Activated CD4-positive, alpha-beta T cell treated with anti-CD3 and anti-CD28 coated beads for 48 hours (primary cell): Measurements from ENCODE around the gene APCDD1.

Source experiments
- DNase-seq: peaks from one replicate; pipeline ENCODE4 v3.0.0-alpha.2; 2020

APCDD1 gene

GRCh38 chr18:10432781-10433180 lies 21.7 kb upstream of the APCDD1 start:
- no peak for DNase-seq

GRCh38 chr18:10436160-10436559 lies 18.3 kb upstream of the APCDD1 start:
- no peak for DNase-seq

- no peak for DNase-seq
These were observed 16.6 kb upstream of the APCDD1 start for GRCh38 chr18:10437837-10438236.

GRCh38 chr18:10439898-10440297 lies 14.5 kb upstream of the APCDD1 start:
- DNase-seq = no peak

GRCh38 chr18:10440884-10441283 lies 13.6 kb upstream of the APCDD1 start:
- no peak for DNase-seq

- DNase-seq = no peak
These were observed 13.0 kb upstream of the APCDD1 start for GRCh38 chr18:10441472-10441871.

GRCh38 chr18:10442551-10442971 lies 11.9 kb upstream of the APCDD1 start:
- DNase-seq = no peak

GRCh38 chr18:10443001-10443400 lies 11.4 kb upstream of the APCDD1 start:
- no peak for DNase-seq

GRCh38 chr18:10444314-10445006 lies 10.0 kb upstream of the APCDD1 start:
- DNase-seq = no peak

- no peak for DNase-seq
These were observed 5.0 kb upstream of the APCDD1 start for GRCh38 chr18:10449396-10449795.

GRCh38 chr18:10450986-10451385 lies 3.4 kb upstream of the APCDD1 start:
- DNase-seq = no peak

- no peak for DNase-seq
These were observed 1.1 kb upstream of the APCDD1 start for GRCh38 chr18:10453261-10453805.

GRCh38 chr18:10454681-10455557 lies 484 bp downstream of the APCDD1 start:
- no peak for DNase-seq

- DNase-seq = no peak
These were observed 1.5 kb downstream of the APCDD1 start for GRCh38 chr18:10455726-10456453.

- no peak for DNase-seq
These were observed 2.3 kb downstream of the APCDD1 start for GRCh38 chr18:10456718-10457117.

- DNase-seq = no peak
These were observed 2.7 kb downstream of the APCDD1 start for GRCh38 chr18:10457128-10457527.

GRCh38 chr18:10457767-10458166 lies 3.3 kb downstream of the APCDD1 start:
- DNase-seq = no peak

- no peak for DNase-seq
These were observed 4.3 kb downstream of the APCDD1 start for GRCh38 chr18:10458691-10459090.

GRCh38 chr18:10459587-10459986 lies 5.2 kb downstream of the APCDD1 start:
- no peak for DNase-seq

- no peak for DNase-seq
These were observed 6.1 kb downstream of the APCDD1 start for GRCh38 chr18:10460414-10461018.

GRCh38 chr18:10461989-10462388 lies 7.6 kb downstream of the APCDD1 start:
- DNase-seq = no peak

- DNase-seq = no peak
These were observed 8.2 kb downstream of the APCDD1 start for GRCh38 chr18:10462597-10462996.

- DNase-seq = no peak
These were observed 8.7 kb downstream of the APCDD1 start for GRCh38 chr18:10463096-10463495.
